HG03097 (cell line): Measurements from ENCODE around the gene RGS9BP.
"Not testable (repeated sequence)": the region's sequence is repeated elsewhere in the genome, so short reads cannot be mapped to it uniquely, and the experiment has no call there.

ENCODE experiments used
- ATAC-seq: cut with Tn5 transposase; IDR thresholded peaks from one replicate; pipeline ENCODE4 v1.9.1; 2021; ENCODE audit not compliant: unreplicated experiment, low FRiP score

Gene RGS9BP

GRCh38 chr19:32693151-32694108 lies 17.8 kb downstream of the RGS9BP start:
- ATAC-seq = not testable (repeated sequence)

- not testable (repeated sequence) for ATAC-seq
Observed at GRCh38 chr19:32694316-32694715, 18.7 kb downstream of the RGS9BP start.

- not testable (repeated sequence) for ATAC-seq
Observed at GRCh38 chr19:32694851-32695250, 19.2 kb downstream of the RGS9BP start.

GRCh38 chr19:32695506-32695905 lies 19.9 kb downstream of the RGS9BP start:
- ATAC-seq = not testable (repeated sequence)

GRCh38 chr19:32696771-32697170 lies 21.1 kb downstream of the RGS9BP start:
- not testable (repeated sequence) for ATAC-seq

- not testable (repeated sequence) for ATAC-seq
Observed at GRCh38 chr19:32700129-32700528, 24.5 kb downstream of the RGS9BP start.

DNA sequence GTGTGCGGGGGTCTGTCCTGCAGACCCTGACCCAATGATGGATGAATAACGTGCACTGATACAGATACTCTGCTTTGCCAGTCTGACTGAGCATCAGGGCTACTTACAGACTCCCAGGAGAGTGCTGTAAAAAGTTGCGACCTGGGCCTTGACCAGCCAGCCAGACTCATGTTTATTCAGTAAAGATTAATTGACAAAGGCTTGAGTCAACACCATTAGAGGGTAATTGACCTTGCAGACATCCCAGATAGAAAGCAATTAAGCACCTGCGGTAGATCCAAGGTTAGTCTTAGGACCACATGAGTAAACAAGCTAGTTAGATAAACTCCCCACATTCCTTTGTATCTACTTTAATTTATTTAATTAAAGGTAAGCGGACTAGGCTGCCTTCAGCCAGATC lies 26.4 kb downstream of the RGS9BP start:
- ATAC-seq = no peak

DNA sequence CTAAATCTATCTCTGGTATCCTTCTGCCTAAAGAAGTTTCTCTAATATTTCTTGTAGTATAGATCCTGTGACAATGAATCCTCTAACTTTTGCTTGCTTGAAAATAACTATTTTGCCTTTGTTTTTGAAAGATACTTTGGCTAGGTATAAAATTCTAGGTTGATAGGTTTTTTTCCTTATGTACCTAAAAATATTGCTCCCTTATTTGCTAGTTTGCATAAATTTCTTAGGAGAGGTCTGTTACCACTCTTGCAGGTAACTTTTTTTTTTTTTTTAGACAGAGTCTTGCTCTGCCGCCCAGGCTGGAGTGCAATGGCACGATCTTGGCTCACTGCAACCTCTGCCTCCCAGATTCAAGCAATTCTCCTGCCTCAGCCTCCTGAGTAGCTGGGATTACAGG lies 28.4 kb downstream of the RGS9BP start:
- not testable (repeated sequence) for ATAC-seq

DNA sequence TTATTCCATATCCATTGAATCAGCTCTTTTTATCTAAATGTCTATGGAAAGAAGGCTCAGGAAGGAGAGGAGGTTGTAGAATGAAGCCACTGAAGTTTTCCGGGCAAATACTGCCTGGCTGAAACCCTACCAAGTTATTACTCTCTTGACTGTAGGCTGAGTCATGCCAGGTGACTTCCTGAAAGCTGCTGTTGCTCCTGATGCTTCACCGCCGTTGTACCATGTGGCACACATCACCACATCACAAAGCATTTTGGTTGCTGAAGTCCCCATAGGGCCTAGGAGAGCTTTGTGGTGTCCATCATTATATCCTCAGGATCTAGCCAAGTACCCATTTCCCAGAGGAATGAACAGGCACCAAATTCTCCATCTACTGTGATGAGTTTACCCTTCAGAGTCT lies 32.8 kb downstream of the RGS9BP start:
- no peak for ATAC-seq

DNA sequence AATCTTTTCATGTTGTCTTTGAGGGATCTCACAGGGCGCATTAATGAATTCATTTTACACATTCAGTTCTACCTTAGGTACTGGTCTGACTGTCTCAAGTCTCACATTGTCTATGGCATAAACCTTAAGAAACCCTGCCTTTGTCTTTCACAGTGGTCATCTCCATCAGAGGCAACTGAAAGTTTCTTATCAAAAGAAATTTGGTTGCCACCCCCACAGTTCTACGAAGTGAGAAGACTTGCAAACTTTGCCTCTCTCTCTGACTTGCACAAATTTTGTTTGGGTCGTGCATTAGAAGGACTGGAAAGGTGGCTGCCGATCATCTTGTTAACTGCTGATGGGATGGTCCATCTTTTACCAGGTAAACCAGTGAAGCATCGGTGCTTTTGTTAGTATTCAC lies 33.4 kb downstream of the RGS9BP start:
- no peak for ATAC-seq

DNA sequence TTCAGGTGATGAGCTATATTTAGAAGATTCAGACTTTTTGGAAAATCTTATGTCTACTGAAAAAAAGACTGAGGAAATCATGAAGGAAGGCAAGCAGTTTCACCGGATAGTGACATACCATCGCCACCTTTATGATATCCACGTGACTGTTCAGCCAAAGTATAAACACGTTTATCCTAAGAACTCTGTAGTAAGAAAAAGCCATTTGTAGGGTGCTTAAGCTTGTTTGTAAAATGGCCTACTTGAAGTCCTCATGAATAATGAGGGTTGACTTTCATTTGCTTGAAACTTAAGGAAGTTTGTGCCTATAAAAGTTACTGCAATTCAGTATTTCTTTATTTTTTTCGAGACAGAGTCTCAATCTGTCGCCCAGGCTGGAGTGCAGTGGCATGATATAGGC lies 36.1 kb downstream of the RGS9BP start:
- no peak for ATAC-seq

- ATAC-seq = not testable (repeated sequence)
Observed at GRCh38 chr19:32716203-32716602, 40.6 kb downstream of the RGS9BP start.

DNA sequence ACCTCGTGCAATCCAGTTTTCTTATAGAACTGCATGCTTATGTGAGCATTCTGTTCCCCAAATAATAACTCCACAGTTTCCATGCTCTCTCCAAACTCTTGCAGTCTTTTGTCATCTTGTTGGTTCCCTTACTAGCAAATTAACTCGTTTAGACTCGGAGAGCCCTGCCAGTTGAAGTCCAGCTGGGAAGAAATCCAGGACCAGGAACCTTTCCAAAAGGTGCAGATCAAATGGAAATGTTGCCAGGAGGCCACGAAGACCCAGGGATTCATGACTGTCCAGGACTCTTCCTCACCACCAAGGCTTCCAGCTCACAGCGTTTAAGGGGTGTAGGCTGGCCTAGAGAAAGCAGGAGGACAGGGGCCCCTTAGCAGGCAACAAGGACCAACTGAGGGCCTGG lies 41.8 kb downstream of the RGS9BP start:
- no peak for ATAC-seq

- no peak for ATAC-seq
Observed at GRCh38 chr19:32718286-32718685, 42.6 kb downstream of the RGS9BP start.

DNA sequence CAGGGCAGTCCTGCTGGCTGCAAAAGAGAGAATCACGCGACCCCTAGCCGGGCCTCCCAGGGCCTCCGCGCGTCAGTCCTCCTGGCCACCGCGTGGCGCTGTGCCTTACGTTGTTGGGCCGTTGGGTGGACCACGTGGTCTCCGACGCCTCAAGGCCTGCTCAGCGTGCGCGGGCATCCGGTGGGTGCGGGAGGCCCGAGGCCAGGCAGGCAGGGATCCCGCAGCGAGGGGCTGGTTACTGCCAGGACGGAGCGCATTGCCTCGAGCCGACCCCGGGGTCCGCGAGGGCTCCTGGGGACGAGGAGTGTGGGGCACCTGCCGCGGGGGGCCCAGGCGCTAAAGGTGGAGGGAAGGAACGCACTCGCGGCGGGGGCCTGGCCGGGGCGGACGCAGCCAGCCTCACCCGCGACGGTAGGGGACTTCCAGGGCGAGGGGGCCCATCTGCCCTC lies 44.0 kb downstream of the RGS9BP start, which contains the start of gene TDRD12:
Gene TDRD12, plus strand, starts transcription at position 157 of the 449 bp plus-strand sequence. CDS start 306 bp downstream, outside the sequence.
- no peak for ATAC-seq

DNA sequence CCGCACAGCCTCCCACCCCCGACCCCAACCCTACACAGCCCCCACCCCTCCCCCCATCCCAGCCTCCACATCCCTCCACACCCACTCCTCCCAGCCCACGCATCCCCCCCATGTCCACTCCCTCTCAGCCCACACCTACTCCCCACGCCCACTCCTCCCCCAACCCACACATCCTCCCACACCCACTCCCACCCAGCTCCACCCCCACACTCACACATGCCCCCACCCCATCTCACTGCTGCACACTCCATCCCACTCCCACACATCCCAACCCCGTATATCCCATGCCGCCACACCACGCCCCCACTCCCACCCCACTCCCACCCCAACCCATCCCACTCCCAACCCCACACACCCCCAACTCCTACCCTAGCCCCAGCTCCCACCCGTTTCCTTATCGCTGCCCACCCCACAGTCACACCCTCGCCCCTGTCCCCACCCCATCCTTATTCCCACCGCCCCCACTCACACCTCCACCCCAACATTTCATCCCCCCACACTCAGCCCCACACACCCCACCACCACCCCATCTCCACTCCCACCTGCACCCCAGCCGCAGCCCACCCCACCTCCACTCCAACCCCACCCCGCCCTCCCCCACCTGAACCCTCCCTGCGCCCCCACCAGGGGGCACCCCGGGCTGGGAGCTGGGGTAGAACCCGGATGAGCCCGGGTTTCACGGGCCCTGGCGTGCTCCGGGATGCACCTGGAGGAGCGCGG lies 44.7 kb downstream of the RGS9BP start:
- ATAC-seq = no peak

DNA sequence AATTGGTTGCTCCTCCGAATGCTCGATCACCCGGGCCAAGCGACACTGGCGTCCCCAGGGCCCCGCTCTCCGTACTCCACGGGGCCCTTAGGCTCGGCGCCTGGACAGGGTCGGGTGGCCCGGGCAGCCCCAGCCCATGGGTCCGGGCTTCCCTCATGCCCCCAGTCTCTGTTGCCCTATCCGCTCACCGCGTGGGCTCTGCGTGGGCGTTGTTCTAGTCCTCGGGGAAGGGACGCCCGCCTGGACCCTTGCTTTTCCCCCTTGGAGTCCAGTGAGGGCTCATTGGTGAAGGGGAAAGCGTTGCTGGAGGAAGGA lies 45.2 kb downstream of the RGS9BP start:
- no peak for ATAC-seq
